GM12864 (cell line): ENCODE results near the gene HCFC1R1.
A peak's percentile ranks its signal among the peaks of the same experiment; 100 is the strongest.
"Not testable (repeated sequence)": the region's sequence is repeated elsewhere in the genome, so short reads cannot be mapped to it uniquely, and the experiment has no call there.

Experiments
- DNase-seq: peaks from one replicate; pipeline ENCODE4 v3.0.0-alpha.2; 2011; ENCODE audit warnings: low read depth
- H3K4me3 ChIP-seq: 2 replicates; pipeline ENCODE4 v1.5.1; 2011; ENCODE audit warnings: mild to moderate bottlenecking, low read depth, low read length, control low read depth
- TF ChIP-seq, protein P1 (sequence below): IDR thresholded peaks from 2 replicates; pipeline ENCODE4 v1.5.1; 2011; ENCODE audit warnings: low read depth, mild to moderate bottlenecking, moderate library complexity, low read length, control low read depth, inconsistent platforms; ENCODE audit errors: missing control alignments

The HCFC1R1 gene, protein sequence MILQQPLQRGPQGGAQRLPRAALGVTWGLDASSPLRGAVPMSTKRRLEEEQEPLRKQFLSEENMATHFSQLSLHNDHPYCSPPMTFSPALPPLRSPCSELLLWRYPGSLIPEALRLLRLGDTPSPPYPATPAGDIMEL

DNA sequence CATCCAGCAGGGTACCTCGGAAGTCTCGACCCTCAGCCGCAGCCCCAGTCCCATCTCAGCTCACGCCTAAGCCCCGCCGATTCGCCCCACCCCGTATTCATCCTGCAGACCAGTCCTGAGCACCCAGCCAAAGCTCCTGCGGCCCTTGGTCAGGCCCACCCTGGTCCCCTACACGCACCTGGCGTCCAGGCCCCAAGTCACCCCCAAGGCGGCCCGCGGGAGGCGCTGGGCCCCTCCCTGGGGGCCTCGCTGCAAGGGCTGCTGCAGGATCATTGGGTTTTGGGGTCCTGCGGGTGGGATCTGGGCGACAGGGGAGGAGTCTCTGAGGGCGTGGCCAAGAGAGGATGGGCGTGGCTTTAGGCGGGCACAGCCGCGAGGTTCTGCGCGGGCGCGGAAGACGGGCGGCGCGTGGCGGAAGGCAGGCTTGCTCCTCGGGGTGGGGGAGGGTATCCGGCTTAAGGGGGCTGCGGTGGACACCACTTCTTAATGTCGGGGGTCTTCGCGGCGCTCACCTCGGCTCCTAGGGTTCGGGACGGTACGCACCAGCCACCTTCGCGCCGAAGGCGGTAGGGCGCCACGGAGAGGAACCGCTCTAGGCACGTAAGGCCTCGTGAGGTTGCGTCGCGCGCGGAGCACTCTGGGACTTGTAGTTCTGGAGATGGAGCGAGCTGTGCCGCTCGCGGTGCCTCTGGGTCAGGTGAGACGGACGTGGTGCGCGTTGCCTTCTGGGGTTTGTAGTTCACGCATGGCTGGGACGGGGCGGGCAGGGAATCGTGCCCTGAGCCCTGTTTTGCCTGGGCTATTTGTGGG lies at the start of gene HCFC1R1, which contains the start of gene THOC6:
HCFC1R1 (minus strand) TSS at position 274 of the 810 bp plus-strand sequence; CDS start at position 273, 1 bp downstream.
THOC6 (plus strand) TSS at position 367 of the 810 bp plus-strand sequence; CDS start at position 659, 292 bp downstream.
- TF ChIP-seq, protein P1, sequence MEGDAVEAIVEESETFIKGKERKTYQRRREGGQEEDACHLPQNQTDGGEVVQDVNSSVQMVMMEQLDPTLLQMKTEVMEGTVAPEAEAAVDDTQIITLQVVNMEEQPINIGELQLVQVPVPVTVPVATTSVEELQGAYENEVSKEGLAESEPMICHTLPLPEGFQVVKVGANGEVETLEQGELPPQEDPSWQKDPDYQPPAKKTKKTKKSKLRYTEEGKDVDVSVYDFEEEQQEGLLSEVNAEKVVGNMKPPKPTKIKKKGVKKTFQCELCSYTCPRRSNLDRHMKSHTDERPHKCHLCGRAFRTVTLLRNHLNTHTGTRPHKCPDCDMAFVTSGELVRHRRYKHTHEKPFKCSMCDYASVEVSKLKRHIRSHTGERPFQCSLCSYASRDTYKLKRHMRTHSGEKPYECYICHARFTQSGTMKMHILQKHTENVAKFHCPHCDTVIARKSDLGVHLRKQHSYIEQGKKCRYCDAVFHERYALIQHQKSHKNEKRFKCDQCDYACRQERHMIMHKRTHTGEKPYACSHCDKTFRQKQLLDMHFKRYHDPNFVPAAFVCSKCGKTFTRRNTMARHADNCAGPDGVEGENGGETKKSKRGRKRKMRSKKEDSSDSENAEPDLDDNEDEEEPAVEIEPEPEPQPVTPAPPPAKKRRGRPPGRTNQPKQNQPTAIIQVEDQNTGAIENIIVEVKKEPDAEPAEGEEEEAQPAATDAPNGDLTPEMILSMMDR: no peak
- peak within 1 kb of the TSS; percentile 69 for H3K4me3 ChIP-seq
- DNase-seq: peak; percentile 98

DNA sequence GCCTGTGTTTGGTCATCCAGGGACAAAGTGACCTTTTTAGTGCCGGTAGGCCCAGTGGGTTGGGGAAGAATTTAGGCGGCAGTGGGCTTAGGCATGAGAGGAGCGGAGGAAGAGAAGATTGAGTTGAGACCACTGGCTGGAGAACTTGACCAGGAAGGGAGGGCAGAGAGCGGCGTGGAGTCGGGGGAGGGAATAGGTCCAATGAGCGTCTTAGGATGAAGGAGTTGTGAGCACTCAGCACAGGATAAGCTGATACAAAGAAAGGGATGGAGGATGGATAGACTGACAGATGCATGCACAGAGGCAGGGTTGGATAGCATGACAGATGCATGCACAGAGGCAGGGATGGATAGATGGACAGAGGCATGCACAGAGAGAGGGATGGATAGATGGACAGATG lies 49.7 kb upstream of the HCFC1R1 start:
- H3K4me3 ChIP-seq: no peak overlapping the region
- DNase-seq: no peak
- TF ChIP-seq, protein P1: no peak

DNA sequence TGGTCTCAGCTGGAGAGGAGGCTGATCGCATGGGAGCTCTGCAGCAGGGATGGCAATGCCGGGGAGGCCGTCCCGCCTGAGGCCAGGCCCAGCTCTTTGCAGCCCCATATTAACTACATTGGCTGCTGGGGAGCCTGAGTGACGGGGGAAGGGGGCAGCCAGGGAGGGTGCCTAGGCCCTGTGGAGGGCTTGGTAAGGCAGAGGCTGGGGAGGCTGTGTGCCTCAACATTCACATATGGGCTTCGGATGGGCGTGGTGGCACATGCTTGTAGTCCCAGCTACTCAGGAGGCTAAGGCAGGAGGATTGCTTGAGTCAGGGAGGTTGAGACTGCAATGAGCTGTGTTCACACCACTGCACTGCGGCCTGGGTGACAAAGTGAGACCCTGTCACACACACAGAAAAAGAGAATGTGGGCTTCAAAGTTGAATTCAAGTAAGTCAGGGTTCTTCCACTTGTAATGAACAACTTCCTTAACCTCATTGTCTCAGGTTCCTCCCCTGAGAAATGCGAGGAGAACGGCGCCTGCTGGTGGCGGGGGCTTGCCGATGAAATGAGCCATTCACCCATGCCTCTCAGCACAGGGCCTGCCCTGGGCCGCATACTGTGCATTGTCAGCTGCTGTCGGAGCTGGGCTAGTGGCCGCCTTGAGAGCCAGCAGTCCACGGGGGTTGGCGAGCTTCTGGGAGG lies 49.0 kb upstream of the HCFC1R1 start:
- DNase-seq, H3K4me3 ChIP-seq: not testable (repeated sequence)

DNA sequence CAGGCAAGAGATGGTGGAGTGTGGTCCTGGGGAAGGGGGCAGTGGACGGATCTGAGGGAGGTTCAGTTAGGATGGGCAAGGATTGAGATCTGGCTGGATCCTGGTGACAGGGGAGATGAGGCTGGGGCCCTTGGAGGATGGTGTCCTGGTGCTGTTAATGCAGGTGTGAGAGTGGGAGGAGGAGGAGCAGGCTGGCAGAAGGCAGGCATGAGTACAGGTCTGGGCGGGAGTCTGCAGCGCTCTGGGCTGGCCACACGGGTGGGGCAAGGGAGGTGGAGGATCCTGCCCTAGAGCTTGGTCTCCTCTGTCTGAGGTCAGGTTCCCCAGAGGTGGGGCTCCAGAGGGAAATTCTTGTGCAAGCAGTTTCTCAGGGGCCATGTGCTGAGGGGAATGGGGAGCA lies 48.4 kb upstream of the HCFC1R1 start:
- not testable (repeated sequence) for DNase-seq, H3K4me3 ChIP-seq

DNA sequence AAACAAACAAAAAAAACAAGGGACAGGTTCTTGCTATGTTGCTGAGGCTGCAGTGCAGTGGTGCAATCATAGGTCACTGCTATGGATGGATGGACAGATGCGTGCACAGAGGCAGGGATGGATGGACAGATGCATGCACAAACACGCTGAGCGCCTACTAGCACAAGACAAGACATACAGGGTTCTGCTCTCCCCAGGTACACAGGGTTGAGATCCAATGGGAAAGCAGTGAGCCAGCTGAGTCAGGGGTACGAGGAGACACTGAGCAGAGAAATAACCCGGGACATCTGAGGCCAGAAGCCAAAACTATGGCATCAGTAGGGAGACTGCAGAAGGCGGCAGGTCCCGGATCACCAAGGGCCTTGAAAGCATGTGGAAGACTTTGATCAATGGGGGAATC lies 47.9 kb upstream of the HCFC1R1 start:
- no peak for DNase-seq
- TF ChIP-seq, protein P1: no peak
- H3K4me3 ChIP-seq: no peak overlapping the region

DNA sequence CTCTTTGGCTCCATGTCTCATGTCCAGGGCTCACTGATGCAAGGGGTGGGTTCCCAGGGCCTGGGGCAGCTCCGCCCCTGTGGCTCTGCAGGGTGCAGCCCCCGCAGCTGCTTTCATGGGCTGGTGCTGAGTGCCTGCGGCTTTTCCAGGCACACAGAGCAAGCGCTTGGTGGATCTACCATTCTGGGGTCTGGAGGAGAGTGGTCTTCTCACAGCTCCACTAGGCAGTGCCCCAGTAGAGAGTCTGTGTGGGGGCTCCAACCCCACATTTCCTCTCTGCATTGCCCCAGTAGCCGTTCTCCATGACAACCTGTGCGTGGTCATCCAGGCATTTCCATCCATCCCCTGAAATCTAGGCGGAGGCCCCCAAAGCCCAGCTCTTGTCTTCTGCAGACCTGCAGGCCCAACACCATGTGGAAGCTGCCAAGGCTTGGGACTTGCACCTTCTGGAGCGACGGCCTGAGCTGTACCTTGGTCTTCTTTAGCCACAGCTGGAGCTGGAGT lies 46.9 kb upstream of the HCFC1R1 start:
- no peak overlapping the region for H3K4me3 ChIP-seq
- TF ChIP-seq, protein P1: no peak
- DNase-seq: no peak

DNA sequence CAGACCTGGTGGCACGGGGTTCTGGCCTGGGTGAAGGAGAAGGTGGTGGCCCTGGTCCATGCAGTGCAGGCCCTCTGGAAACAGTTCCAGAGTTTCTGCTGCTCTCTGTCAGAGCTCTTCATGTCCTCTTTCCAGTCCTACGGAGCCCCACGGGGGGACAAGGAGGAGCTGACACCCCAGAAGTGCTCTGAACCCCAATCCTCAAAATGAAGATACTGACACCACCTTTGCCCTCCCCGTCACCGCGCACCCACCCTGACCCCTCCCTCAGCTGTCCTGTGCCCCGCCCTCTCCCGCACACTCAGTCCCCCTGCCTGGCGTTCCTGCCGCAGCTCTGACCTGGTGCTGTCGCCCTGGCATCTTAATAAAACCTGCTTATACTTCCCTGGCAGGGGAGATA lies 45.4 kb upstream of the HCFC1R1 start:
- not testable (repeated sequence) for DNase-seq, H3K4me3 ChIP-seq

DNA sequence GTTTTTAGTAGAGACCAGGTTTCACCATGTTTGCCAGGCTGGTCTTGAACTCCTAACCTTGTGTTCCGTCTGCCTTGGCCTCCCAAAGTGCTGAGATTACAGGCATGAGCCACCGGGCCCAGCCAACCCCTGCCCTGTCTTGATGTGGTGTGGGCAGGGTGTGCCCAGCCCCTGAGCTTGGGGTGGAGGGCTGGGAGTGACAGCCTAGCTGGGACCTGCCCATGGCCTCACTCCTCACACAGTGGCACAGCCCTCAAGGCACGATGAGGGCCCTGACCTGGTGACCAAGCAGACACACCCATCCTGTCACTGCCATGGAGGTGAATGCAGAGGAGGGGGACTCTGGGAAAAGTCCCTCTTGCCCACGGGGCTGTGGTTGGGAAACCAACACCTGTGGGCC lies 44.7 kb upstream of the HCFC1R1 start:
- DNase-seq: no peak
- TF ChIP-seq, protein P1: no peak
- no peak overlapping the region for H3K4me3 ChIP-seq
